ENCODE data around the gene CFAP43.

Gene CFAP43

GRCh38 chr10:104155591-104155990, 76.6 kb downstream of the CFAP43 start:
- DNase-seq (ENCODE audit: low spot score in 2 of 2) (no peak), ATAC-seq (ENCODE audit: low read depth) (no peak)
- H3K4me1 Mint-ChIP-seq, result no peaks in the 10 kb centered on the region
- no peak overlapping the region for H3K27ac Mint-ChIP-seq
- H3K4me3 Mint-ChIP-seq, result no peak overlapping the region
- H3K9me3 Mint-ChIP-seq, result peaks cover 6% of the 10 kb centered on the region
- peaks cover 28% of the 10 kb centered on the region for H3K27me3 Mint-ChIP-seq
- H3K36me3 Mint-ChIP-seq, result peaks cover 5% of the 10 kb centered on the region

- Mint-ChIP-seq H3K9me3 (peaks cover 6% of the 10 kb centered on the region), H3K27me3 (peaks cover 29% of the 10 kb centered on the region), H3K4me1 (no peaks in the 10 kb centered on the region), H3K27ac (no peak overlapping the region), H3K36me3 (peaks cover 5% of the 10 kb centered on the region), H3K4me3 (no peak overlapping the region)
- no peak for ATAC-seq (ENCODE audit: low read depth)
- no peak for DNase-seq (ENCODE audit: low spot score in 2 of 2)
These were observed 80.4 kb downstream of the CFAP43 start for GRCh38 chr10:104151737-104152136.

- no peak for DNase-seq (ENCODE audit: low spot score in 2 of 2)
- ATAC-seq (ENCODE audit: low read depth), result no peak
- peaks cover 21% of the 10 kb centered on the region for H3K27me3 Mint-ChIP-seq
- no peak overlapping the region for H3K4me3 Mint-ChIP-seq
- H3K36me3 Mint-ChIP-seq, result peaks cover 5% of the 10 kb centered on the region
- peaks cover 6% of the 10 kb centered on the region for H3K9me3 Mint-ChIP-seq
- no peaks in the 10 kb centered on the region for H3K4me1 Mint-ChIP-seq
- H3K27ac Mint-ChIP-seq, result no peak overlapping the region
These were observed 82.0 kb downstream of the CFAP43 start for GRCh38 chr10:104150139-104150538.

- peaks cover 13% of the 10 kb centered on the region for H3K27me3 Mint-ChIP-seq
- no peak overlapping the region for H3K27ac Mint-ChIP-seq
- H3K36me3 Mint-ChIP-seq, result peaks cover under 1% of the 10 kb centered on the region
- peaks cover 2% of the 10 kb centered on the region for H3K9me3 Mint-ChIP-seq
- ATAC-seq (ENCODE audit: low read depth), result no peak
- no peak overlapping the region for H3K4me3 Mint-ChIP-seq
- peaks cover 3% of the 10 kb centered on the region for H3K4me1 Mint-ChIP-seq
- DNase-seq (ENCODE audit: low spot score in 2 of 2), result no peak
These were observed 85.3 kb downstream of the CFAP43 start for GRCh38 chr10:104146882-104147281.

- Mint-ChIP-seq H3K4me1 (peaks cover 3% of the 10 kb centered on the region), H3K27me3 (peaks cover 2% of the 10 kb centered on the region), H3K27ac (no peak overlapping the region), H3K36me3 (no peaks in the 10 kb centered on the region), H3K4me3 (no peak overlapping the region), H3K9me3 (no peaks in the 10 kb centered on the region)
- DNase-seq (ENCODE audit: low spot score in 2 of 2) (no peak), ATAC-seq (ENCODE audit: low read depth) (no peak)
These were observed 87.2 kb downstream of the CFAP43 start for GRCh38 chr10:104144931-104145330.

- H3K27ac Mint-ChIP-seq, result no peak overlapping the region
- peaks cover 3% of the 10 kb centered on the region for H3K4me1 Mint-ChIP-seq
- H3K27me3 Mint-ChIP-seq, result no peaks in the 10 kb centered on the region
- peak; percentile 67 for ATAC-seq (ENCODE audit: low read depth)
- DNase-seq (ENCODE audit: low spot score in 2 of 2), result no peak
- no peaks in the 10 kb centered on the region for H3K9me3 Mint-ChIP-seq
- no peaks in the 10 kb centered on the region for H3K36me3 Mint-ChIP-seq
- no peak overlapping the region for H3K4me3 Mint-ChIP-seq
These were observed 88.3 kb downstream of the CFAP43 start for GRCh38 chr10:104143829-104144228.

GRCh38 chr10:104142081-104142480, 90.1 kb downstream of the CFAP43 start:
- Mint-ChIP-seq H3K4me3 (no peak overlapping the region), H3K9me3 (no peaks in the 10 kb centered on the region), H3K4me1 (peaks cover 3% of the 10 kb centered on the region), H3K27ac (no peak overlapping the region), H3K36me3 (no peaks in the 10 kb centered on the region), H3K27me3 (peaks cover 2% of the 10 kb centered on the region)
- no peak for DNase-seq (ENCODE audit: low spot score in 2 of 2)
- ATAC-seq (ENCODE audit: low read depth), result no peak

- Mint-ChIP-seq H3K36me3 (no peaks in the 10 kb centered on the region), H3K4me3 (no peak overlapping the region), H3K4me1 (peaks cover 3% of the 10 kb centered on the region), H3K27me3 (peaks cover 2% of the 10 kb centered on the region), H3K27ac (no peak overlapping the region), H3K9me3 (no peaks in the 10 kb centered on the region)
- no peak for DNase-seq (ENCODE audit: low spot score in 2 of 2)
- ATAC-seq (ENCODE audit: low read depth), result peak; percentile 58
These were observed 92.9 kb downstream of the CFAP43 start for GRCh38 chr10:104139221-104139620.

- no peaks in the 10 kb centered on the region for H3K4me1 Mint-ChIP-seq
- no peak overlapping the region for H3K27ac Mint-ChIP-seq
- H3K36me3 Mint-ChIP-seq, result no peaks in the 10 kb centered on the region
- H3K9me3 Mint-ChIP-seq, result no peaks in the 10 kb centered on the region
- H3K27me3 Mint-ChIP-seq, result peaks cover 5% of the 10 kb centered on the region
- no peak overlapping the region for H3K4me3 Mint-ChIP-seq
- DNase-seq (ENCODE audit: low spot score in 2 of 2), result no peak
- ATAC-seq (ENCODE audit: low read depth), result no peak
These were observed 94.0 kb downstream of the CFAP43 start for GRCh38 chr10:104138131-104138530.

- H3K27ac Mint-ChIP-seq, result no peak overlapping the region
- peaks cover 3% of the 10 kb centered on the region for H3K36me3 Mint-ChIP-seq
- no peaks in the 10 kb centered on the region for H3K9me3 Mint-ChIP-seq
- ATAC-seq (ENCODE audit: low read depth) (no peak), DNase-seq (ENCODE audit: low spot score in 2 of 2) (no peak)
- peaks cover 10% of the 10 kb centered on the region for H3K27me3 Mint-ChIP-seq
- no peaks in the 10 kb centered on the region for H3K4me1 Mint-ChIP-seq
- H3K4me3 Mint-ChIP-seq, result no peak overlapping the region
These were observed 102.1 kb downstream of the CFAP43 start for GRCh38 chr10:104130041-104130440.

GRCh38 chr10:104128214-104128613, 104.0 kb downstream of the CFAP43 start:
- ATAC-seq (ENCODE audit: low read depth) (no peak), DNase-seq (ENCODE audit: low spot score in 2 of 2) (no peak)
- Mint-ChIP-seq H3K36me3 (peaks cover 3% of the 10 kb centered on the region), H3K4me3 (no peak overlapping the region), H3K4me1 (no peaks in the 10 kb centered on the region), H3K27me3 (peaks cover 7% of the 10 kb centered on the region), H3K27ac (no peak overlapping the region), H3K9me3 (no peaks in the 10 kb centered on the region)

GRCh38 chr10:104127411-104127810, 104.8 kb downstream of the CFAP43 start:
- Mint-ChIP-seq H3K36me3 (peaks cover 3% of the 10 kb centered on the region), H3K4me3 (no peak overlapping the region), H3K27ac (no peak overlapping the region), H3K9me3 (no peaks in the 10 kb centered on the region), H3K4me1 (peaks cover 3% of the 10 kb centered on the region), H3K27me3 (peaks cover 1% of the 10 kb centered on the region)
- DNase-seq (ENCODE audit: low spot score in 2 of 2) (peak in 1 of 2 donors; percentile 5), ATAC-seq (ENCODE audit: low read depth) (peak; percentile 70)

- Mint-ChIP-seq H3K4me3 (peak overlapping the region; percentile 37), H3K4me1 (peaks cover 5% of the 10 kb centered on the region), H3K36me3 (peaks cover 3% of the 10 kb centered on the region), H3K27me3 (no peaks in the 10 kb centered on the region), H3K9me3 (no peaks in the 10 kb centered on the region), H3K27ac (no peak overlapping the region)
- no peak for DNase-seq (ENCODE audit: low spot score in 2 of 2)
- no peak for ATAC-seq (ENCODE audit: low read depth)
These were observed 108.8 kb downstream of the CFAP43 start for GRCh38 chr10:104123397-104123796.

GRCh38 chr10:104122225-104123107, 109.7 kb downstream of the CFAP43 start:
- peak overlapping the region; percentile 88 for H3K4me3 Mint-ChIP-seq
- no peaks in the 10 kb centered on the region for H3K27me3 Mint-ChIP-seq

More at GRCh38 chr10:104122225-104123107, 109.7 kb downstream of the CFAP43 start:
- peaks cover 3% of the 10 kb centered on the region for H3K36me3 Mint-ChIP-seq
- no peaks in the 10 kb centered on the region for H3K9me3 Mint-ChIP-seq
- DNase-seq (ENCODE audit: low spot score in 2 of 2), result no peak
- H3K4me1 Mint-ChIP-seq, result peaks cover 5% of the 10 kb centered on the region
- H3K27ac Mint-ChIP-seq, result peak overlapping the region; percentile 100
- ATAC-seq (ENCODE audit: low read depth), result no peak
